GM12872 (cell line): ENCODE results near the gene SEC22A.
A peak's percentile ranks its signal among the peaks of the same experiment; 100 is the strongest.

Source experiments
- CTCF ChIP-seq: IDR thresholded peaks from 3 replicates; pipeline ENCODE4 v1.5.1; 2011; ENCODE audit warnings: low read depth, mild to moderate bottlenecking, low read length, moderate library complexity; ENCODE audit not compliant: insufficient read depth

Gene SEC22A

DNA sequence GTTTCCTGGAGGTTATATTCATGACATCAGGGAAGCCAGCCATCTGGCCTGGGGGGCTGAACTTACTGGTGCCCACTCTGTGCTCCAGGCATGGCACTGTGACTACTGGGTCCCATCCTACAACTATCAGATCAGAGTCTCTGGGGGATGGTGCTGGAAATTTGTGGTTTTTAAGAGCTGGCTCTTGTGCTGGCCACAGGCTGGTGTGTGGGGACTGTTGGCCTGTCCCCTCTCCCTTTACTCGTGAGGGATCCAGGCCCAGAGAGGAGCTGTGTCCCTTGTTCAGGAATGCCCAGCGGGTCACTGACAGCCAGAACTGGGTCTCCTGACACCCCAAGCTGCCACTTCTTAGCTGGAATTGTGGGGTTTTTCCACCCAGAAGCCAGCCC is 44.5 kb upstream of the SEC22A start:
- TF ChIP-seq CTCF: no peak

GRCh38 chr3:123157598-123158287 is 44.0 kb upstream of the SEC22A start:
- TF ChIP-seq CTCF: no peak

DNA sequence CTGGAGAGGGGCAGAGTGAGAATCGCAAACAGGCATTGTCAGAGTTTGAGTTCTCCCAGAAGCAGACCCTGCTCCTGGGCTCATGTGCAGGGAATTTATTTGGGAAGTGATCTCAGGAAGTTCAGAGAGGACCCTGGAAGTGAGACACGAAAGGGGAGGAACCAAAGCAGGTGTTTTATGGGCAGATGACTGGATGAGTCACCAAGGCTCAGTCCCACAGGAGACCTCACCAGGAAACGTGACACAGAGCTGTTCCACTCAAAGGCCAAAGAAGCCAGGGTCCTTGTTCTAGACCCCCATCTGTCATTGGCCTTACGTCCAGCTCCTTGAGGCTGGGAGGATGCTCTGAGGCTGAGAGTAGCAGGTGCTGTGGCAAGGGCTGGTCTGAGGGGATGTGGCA is 43.4 kb upstream of the SEC22A start:
- TF ChIP-seq CTCF: no peak

DNA sequence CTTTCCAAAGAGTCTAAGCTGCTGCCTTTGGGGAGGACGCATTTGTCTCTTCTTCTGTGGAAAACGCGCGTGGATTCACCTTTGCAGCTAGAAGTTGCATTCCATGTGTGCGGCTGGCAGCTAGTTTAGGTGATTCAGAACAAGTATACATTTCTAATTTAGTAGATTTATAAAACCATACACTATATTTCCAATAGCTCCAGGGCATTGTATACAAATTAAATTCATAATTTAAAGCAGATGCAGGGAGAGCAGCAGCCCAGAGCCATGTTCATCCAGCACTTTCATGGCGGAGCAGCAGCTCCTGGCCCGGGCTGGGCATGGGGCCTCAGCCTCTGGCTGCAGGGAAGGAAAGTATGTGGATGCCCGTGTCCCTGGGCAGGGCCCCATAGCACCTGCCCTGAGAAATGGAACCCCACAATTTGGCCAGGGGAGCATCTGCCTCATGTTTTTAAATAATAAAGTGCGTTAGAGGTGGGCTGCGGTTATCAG is 42.8 kb upstream of the SEC22A start:
- no peak for TF ChIP-seq CTCF

DNA sequence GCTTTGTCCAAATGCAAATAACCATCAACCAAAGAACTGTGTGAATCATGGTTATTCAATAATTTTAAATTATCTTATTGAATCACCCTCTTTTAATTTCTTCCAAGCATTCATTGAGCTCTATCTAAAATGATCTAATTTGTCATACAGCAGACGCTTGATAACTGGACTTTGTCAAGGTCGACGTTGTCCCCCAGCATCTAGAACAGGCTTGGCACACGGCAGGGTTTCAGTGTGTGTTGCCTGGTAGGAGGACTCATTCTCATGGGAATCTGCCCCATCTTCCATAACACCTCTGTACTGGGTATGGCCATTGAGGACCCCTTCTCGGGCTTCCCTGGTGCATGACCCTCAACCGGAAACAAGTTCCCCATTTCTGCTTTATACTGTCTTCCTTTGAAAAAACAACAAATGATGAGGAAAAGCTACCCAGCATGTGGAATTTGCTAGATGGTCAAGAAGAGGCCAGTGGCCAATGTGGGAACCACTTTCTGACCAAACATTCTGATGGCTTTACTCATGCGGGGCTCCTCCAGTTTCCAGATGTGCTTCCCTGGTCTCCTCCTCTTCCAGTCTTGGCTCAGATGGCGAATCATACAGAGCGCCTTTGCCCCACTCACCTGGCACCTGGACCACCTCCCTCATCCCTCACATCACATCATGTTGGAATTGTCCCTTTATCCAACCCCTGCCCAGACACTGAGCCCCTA is 41.7 kb upstream of the SEC22A start:
- no peak for TF ChIP-seq CTCF

- TF ChIP-seq CTCF: peak; percentile 21; the same call in 1 of the 3 replicates
Measured at GRCh38 chr3:123161167-123161566, 40.6 kb upstream of the SEC22A start.

DNA sequence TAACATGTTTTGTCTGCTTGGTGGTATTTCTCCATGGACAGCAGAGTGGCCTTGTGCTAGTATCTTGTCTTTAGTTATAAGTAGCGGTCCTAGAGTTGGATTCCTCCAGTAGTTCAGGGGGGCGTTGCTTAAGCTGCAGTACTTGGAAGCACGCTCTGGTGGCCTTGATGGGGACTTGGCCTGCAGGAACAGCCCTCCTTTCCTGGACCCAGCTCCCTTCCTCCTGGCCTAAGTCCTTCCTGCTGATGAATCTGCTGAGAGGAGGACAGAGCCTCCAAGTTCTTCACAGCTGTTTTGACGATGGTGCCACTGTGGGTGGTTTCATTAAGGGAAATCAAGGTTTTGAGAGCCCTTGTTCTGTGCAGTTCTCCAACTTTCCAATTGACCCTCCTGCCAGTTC is 38.6 kb upstream of the SEC22A start:
- no peak for TF ChIP-seq CTCF
